ENCODE data around the gene ZYG11A. TPM values are rescaled to one million over a fixed set of nuclear protein-coding genes. Genes with fewer than 3 reads are reported as not detected.
"Not testable (repeated sequence)": the region's sequence is repeated elsewhere in the genome, so short reads cannot be mapped to it uniquely, and the experiment has no call there.

ZYG11A gene
- polyA plus RNA-seq = 0.25 TPM
- long read RNA-seq, donor 1 = 0 reads
- long read RNA-seq, donor 2 = 0 reads
- long read RNA-seq, donor 3 = 0 reads
- long read RNA-seq, donor 4 = 0 reads
- long read RNA-seq, donor 5 = 0 reads
- long read RNA-seq, donor 6 = 0 reads
- long read RNA-seq, donor 7 = 0 reads
- long read RNA-seq, donor 8 = 0 reads
- long read RNA-seq, donor 9, partial matches to known transcripts = 16 of 52 reads
- long read RNA-seq, donor 9, other reads (novel, unspliced or antisense) = 36 of 52 reads
- long read RNA-seq, donor 10 = 0 reads
- long read RNA-seq, donor 11 = 0 reads

DNA sequence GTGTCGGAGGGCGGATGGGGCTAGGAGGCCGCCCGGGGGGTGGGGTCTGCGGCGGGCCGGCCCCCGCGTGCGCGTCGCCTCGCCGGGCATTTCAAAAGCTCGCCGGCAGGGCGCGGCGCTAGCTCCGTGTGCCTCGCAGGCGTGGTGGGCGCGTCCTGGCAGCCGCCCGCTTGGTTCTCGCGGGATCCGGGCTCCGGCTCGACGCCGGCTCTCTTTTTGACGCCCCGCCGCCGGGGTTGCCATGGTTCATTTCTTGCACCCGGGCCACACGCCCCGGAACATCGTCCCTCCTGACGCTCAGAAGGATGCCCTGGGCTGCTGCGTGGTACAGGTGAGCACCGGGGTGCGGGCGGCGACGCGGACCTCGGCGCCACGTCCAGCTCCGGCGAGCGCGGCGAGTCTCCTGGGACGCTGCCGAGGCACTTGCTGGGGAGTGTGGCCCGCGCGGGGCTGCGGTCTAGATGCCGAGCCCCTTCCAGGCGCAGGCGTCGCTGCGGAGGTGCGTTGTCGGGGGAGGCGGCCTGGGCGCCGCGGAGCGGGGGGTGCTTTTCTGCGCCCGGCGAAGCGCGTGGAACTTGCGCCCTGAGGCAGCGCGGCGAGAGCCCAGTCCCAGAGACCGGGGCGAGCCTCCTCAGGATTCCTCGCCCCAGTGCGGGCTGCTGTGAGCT is at the start of gene ZYG11A:
ZYG11A (plus strand) TSS at position 118 of the 668 bp plus-strand sequence; CDS start at position 242, 124 bp downstream.
- H3K9me3 ChIP-seq (ENCODE audit: control insufficient read depth, low read depth, low read length) = no peaks in the 10 kb centered on the region
- H3K36me3 ChIP-seq (ENCODE audit: control insufficient read depth, insufficient read depth, low read length) = no peaks in the 10 kb centered on the region
- peak; percentile 62 to 80 for DNase-seq
- WGBS (ENCODE audit: insufficient coverage, low lambda C conversion rate) = no CpG with 5 or more reads among the region's 88 CpGs
- peaks cover 18% of the 10 kb centered on the region for H3K27me3 ChIP-seq (ENCODE audit: control insufficient read depth, insufficient read depth, low read length)
- H3K4me3 ChIP-seq (ENCODE audit: low read length) = peak within 1 kb of the TSS; percentile 52
- no peaks in the 10 kb centered on the region for H3K4me1 ChIP-seq (ENCODE audit: control insufficient read depth, insufficient read depth, low read length)
- H3K27ac ChIP-seq (ENCODE audit: low read length) = no peak within 1 kb of the TSS

DNA sequence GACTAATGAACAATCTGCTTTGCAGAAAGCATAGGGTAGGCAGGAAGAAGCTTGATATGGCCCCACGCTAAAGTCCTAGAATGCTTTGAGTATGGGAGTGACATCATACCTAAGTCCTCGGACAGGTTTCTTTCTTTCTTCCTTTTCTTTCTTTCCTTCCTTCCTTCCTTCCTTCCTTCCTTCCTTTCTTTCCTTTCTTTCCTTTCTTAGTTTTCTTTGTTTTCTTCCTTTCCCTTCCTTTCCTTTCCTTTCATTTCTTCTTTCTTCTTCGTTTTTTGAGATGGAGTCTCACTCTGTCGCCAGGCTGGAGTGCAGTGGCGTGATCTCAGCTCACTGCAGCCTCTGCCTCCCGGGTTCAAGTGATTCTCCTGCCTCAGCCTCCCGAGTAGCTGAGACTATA is 48.8 kb upstream of the ZYG11A start:
- not testable (repeated sequence) for H3K4me3 ChIP-seq (ENCODE audit: low read length); H3K27ac ChIP-seq (ENCODE audit: low read length); DNase-seq; H3K27me3 ChIP-seq (ENCODE audit: control insufficient read depth, insufficient read depth, low read length); H3K9me3 ChIP-seq (ENCODE audit: control insufficient read depth, low read depth, low read length); H3K4me1 ChIP-seq (ENCODE audit: control insufficient read depth, insufficient read depth, low read length)
- WGBS (ENCODE audit: insufficient coverage, low lambda C conversion rate) = 90% methylated on average over 2 of the region's 7 CpGs
- H3K36me3 ChIP-seq (ENCODE audit: control insufficient read depth, insufficient read depth, low read length) = peaks cover 35% of the 10 kb centered on the region

DNA sequence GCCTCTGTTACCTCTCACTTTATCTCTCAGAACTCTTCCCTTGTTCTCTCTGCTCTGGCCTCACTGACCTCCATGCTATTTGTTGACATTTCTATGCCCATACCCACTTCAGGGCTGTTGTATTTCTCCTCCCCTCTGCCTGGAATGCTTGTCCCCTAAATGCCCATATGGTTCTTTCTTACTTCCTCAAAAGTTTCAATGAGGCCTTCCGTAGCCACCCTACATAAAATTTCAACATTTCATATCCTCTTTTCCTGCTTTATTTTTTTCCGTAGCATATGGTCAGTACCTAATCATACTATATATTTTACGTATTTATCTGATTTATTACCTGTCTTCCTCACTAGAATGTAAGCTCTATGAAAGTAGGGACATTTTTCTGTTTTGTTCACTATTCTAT is 47.1 kb upstream of the ZYG11A start:
- Histone ChIP-seq H3K27me3 (ENCODE audit: control insufficient read depth, insufficient read depth, low read length) (no peaks in the 10 kb centered on the region), H3K9me3 (ENCODE audit: control insufficient read depth, low read depth, low read length) (no peaks in the 10 kb centered on the region), H3K4me1 (ENCODE audit: control insufficient read depth, insufficient read depth, low read length) (no peaks in the 10 kb centered on the region), H3K36me3 (ENCODE audit: control insufficient read depth, insufficient read depth, low read length) (peaks cover 29% of the 10 kb centered on the region), H3K4me3 (ENCODE audit: low read length) (no peak overlapping the region), H3K27ac (ENCODE audit: low read length) (no peak overlapping the region)
- 100% methylated on average over 3 of the region's 3 CpGs for WGBS (ENCODE audit: insufficient coverage, low lambda C conversion rate)
- DNase-seq = no peak

DNA sequence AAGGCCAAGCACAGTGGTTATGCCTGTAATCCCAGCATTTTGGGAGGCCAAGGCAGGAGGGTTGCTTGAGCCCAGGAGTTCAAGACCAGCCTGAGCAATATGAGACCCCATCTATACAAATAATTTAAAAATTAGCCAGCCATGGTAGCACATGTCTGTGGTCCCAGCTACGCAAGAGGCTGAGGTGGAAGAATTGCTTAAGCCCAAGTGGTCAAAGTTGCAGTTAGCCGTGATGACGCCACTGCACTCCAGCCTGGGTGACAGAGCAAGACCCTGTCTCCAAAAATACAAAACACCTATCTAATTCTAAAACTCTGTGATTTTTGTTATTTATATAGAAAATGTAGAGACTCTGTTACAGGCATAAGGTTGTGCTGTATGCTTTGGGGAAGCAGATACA is 44.2 kb upstream of the ZYG11A start:
- Histone ChIP-seq H3K36me3 (ENCODE audit: control insufficient read depth, insufficient read depth, low read length) (peaks cover 24% of the 10 kb centered on the region), H3K9me3 (ENCODE audit: control insufficient read depth, low read depth, low read length) (no peaks in the 10 kb centered on the region)

DNA sequence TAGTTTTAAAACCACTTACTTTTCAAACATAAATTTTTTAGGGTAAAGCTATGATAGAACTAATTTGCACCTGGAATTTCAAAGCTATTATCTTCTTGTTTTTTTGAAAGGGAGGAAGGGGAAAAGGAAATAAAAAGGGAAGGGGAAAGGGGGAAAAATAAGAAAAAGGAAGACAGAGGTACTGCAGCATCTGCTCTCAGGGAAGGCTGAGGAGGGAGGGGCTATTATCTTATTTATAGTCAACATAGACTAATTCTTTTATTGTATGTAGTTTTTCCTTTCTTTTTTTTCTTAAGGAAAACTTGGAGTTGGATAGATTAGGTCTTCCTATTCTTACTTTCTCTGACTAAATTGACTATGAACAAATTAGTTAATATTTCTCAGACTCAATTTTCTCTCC is 41.5 kb upstream of the ZYG11A start:
- Histone ChIP-seq H3K4me3 (ENCODE audit: low read length) (no peak overlapping the region), H3K27ac (ENCODE audit: low read length) (no peak overlapping the region), H3K27me3 (ENCODE audit: control insufficient read depth, insufficient read depth, low read length) (no peaks in the 10 kb centered on the region), H3K9me3 (ENCODE audit: control insufficient read depth, low read depth, low read length) (no peaks in the 10 kb centered on the region), H3K4me1 (ENCODE audit: control insufficient read depth, insufficient read depth, low read length) (no peaks in the 10 kb centered on the region), H3K36me3 (ENCODE audit: control insufficient read depth, insufficient read depth, low read length) (peaks cover 20% of the 10 kb centered on the region)
- no peak for DNase-seq

More for the DNA sequence above, 44.2 kb upstream of the ZYG11A start:
- no peak overlapping the region for H3K4me3 ChIP-seq (ENCODE audit: low read length)
- no peak overlapping the region for H3K27ac ChIP-seq (ENCODE audit: low read length)
- no peak for DNase-seq
- no peaks in the 10 kb centered on the region for H3K27me3 ChIP-seq (ENCODE audit: control insufficient read depth, insufficient read depth, low read length)
- H3K4me1 ChIP-seq (ENCODE audit: control insufficient read depth, insufficient read depth, low read length) = no peaks in the 10 kb centered on the region
- WGBS (ENCODE audit: insufficient coverage, low lambda C conversion rate) = no CpG with 5 or more reads among the region's 3 CpGs

DNA sequence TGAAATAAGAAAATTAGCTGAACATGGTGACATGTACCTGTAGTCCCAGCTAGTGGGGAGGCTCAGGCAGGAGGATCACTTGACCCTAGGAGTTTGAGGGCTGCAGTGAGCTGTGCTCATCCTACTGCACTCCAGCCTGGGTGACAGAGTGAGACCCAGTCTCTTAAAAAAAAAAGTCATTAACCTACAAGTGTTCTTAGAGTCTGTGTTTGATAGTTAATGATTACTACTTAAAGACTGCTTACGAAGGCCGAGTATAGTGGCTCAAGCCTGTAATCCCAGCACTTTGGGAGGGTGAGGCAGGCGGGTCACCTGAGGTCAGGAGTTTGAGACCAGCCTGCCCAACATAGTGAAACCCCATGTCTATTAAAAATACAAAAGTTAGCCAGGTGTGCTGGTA is 38.5 kb upstream of the ZYG11A start:
- WGBS (ENCODE audit: insufficient coverage, low lambda C conversion rate) = no CpG with 5 or more reads among the region's 3 CpGs
- H3K27me3 ChIP-seq (ENCODE audit: control insufficient read depth, insufficient read depth, low read length); H3K4me1 ChIP-seq (ENCODE audit: control insufficient read depth, insufficient read depth, low read length); H3K9me3 ChIP-seq (ENCODE audit: control insufficient read depth, low read depth, low read length); H3K4me3 ChIP-seq (ENCODE audit: low read length); DNase-seq; H3K36me3 ChIP-seq (ENCODE audit: control insufficient read depth, insufficient read depth, low read length); H3K27ac ChIP-seq (ENCODE audit: low read length): not testable (repeated sequence)

DNA sequence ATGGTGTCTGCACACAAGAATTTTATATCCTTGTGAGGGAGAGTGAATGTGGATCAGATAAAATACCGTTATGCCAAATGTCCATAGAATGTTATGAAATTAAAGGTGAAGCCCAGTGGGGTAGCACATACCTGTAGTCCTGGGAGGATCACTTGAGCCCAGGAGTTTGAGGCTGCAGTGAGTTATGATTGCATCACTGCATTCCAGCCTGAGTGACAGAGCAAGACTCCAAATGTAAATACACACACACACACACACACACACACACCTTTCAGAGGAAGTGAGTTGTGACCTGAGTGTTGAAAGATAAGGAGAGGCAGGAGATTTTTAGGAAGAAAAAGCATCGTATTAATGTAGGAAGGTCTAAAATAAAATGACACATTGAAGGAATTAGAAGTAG is 28.1 kb upstream of the ZYG11A start:
- 100% methylated on average over 1 of the region's 2 CpGs for WGBS (ENCODE audit: insufficient coverage, low lambda C conversion rate)
- Histone ChIP-seq H3K4me3 (ENCODE audit: low read length) (no peak overlapping the region), H3K9me3 (ENCODE audit: control insufficient read depth, low read depth, low read length) (no peaks in the 10 kb centered on the region), H3K4me1 (ENCODE audit: control insufficient read depth, insufficient read depth, low read length) (no peaks in the 10 kb centered on the region), H3K36me3 (ENCODE audit: control insufficient read depth, insufficient read depth, low read length) (peaks cover 40% of the 10 kb centered on the region), H3K27me3 (ENCODE audit: control insufficient read depth, insufficient read depth, low read length) (no peaks in the 10 kb centered on the region), H3K27ac (ENCODE audit: low read length) (no peak overlapping the region)
- DNase-seq = no peak

DNA sequence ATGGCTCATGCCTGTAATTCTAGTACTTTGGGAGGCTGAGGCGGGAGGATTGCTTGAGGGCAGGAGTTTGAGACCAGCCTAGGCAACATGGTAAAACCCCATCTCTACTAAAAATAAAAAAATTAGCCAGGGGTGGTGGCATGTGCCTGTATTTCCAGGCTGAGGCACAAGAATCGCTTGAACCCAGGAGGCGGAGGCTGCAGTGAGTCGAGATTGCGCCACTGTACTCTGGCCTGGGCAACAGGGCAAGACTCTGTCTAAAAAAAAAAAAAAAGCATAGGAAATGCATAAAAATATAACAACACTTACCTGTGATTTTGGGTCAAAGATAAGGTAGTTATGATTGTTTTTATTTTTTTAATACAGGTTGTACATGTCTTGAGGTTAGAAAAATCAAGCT is 21.7 kb upstream of the ZYG11A start:
- 93% methylated on average over 3 of the region's 5 CpGs for WGBS (ENCODE audit: insufficient coverage, low lambda C conversion rate)
- not testable (repeated sequence) for H3K4me1 ChIP-seq (ENCODE audit: control insufficient read depth, insufficient read depth, low read length); H3K9me3 ChIP-seq (ENCODE audit: control insufficient read depth, low read depth, low read length); DNase-seq; H3K27me3 ChIP-seq (ENCODE audit: control insufficient read depth, insufficient read depth, low read length); H3K4me3 ChIP-seq (ENCODE audit: low read length); H3K27ac ChIP-seq (ENCODE audit: low read length)
- peaks cover 26% of the 10 kb centered on the region for H3K36me3 ChIP-seq (ENCODE audit: control insufficient read depth, insufficient read depth, low read length)

DNA sequence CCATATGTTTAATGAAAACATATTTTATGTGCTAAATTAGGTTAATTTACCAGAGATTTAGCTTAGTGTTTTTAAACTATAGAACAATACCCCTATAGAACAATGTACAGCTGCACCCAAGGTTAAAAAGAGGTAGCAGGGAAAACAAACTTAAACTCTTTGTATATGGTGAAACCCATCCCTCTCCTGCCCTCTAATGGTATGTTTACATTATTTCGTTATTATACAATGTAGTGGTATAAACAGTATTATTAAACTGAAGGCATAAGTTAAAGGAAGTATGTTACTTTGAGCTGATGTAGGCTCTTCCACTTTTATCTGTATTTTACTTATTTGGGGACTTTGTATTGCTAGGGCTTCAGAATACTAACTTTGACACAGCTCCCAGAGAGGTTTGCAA is 16.7 kb upstream of the ZYG11A start:
- DNase-seq = no peak
- H3K27me3 ChIP-seq (ENCODE audit: control insufficient read depth, insufficient read depth, low read length) = no peaks in the 10 kb centered on the region
- H3K36me3 ChIP-seq (ENCODE audit: control insufficient read depth, insufficient read depth, low read length) = peaks cover 9% of the 10 kb centered on the region
- H3K27ac ChIP-seq (ENCODE audit: low read length) = no peak overlapping the region
- no peak overlapping the region for H3K4me3 ChIP-seq (ENCODE audit: low read length)
- no peaks in the 10 kb centered on the region for H3K4me1 ChIP-seq (ENCODE audit: control insufficient read depth, insufficient read depth, low read length)
- no peaks in the 10 kb centered on the region for H3K9me3 ChIP-seq (ENCODE audit: control insufficient read depth, low read depth, low read length)
- WGBS (ENCODE audit: insufficient coverage, low lambda C conversion rate) = no CpG with 5 or more reads among the region's 1 CpG

DNA sequence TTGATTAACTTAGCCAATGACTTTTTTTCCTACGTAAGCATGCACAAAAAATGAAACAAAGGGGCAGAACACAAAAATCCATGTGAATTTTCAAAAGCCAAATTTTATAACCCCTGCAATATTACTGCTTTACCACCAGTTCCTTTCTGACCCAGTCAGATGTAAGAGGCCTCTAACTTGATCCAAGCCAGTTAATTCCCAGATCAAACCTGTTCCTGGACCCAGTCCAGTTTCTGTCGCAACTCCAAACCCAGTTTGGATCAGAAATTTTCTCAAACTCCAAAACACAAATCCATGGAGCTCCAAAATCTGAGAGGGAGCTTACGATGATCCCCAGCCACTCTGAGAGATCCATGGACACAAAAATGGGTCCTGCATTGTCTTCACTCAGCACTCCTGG is 7.8 kb upstream of the ZYG11A start:
- Histone ChIP-seq H3K27me3 (ENCODE audit: control insufficient read depth, insufficient read depth, low read length) (no peaks in the 10 kb centered on the region), H3K9me3 (ENCODE audit: control insufficient read depth, low read depth, low read length) (no peaks in the 10 kb centered on the region), H3K4me1 (ENCODE audit: control insufficient read depth, insufficient read depth, low read length) (no peaks in the 10 kb centered on the region), H3K27ac (ENCODE audit: low read length) (no peak overlapping the region), H3K4me3 (ENCODE audit: low read length) (no peak overlapping the region), H3K36me3 (ENCODE audit: control insufficient read depth, insufficient read depth, low read length) (no peaks in the 10 kb centered on the region)
- no peak for DNase-seq
- WGBS (ENCODE audit: insufficient coverage, low lambda C conversion rate) = 78% methylated on average over 1 of the region's 3 CpGs

DNA sequence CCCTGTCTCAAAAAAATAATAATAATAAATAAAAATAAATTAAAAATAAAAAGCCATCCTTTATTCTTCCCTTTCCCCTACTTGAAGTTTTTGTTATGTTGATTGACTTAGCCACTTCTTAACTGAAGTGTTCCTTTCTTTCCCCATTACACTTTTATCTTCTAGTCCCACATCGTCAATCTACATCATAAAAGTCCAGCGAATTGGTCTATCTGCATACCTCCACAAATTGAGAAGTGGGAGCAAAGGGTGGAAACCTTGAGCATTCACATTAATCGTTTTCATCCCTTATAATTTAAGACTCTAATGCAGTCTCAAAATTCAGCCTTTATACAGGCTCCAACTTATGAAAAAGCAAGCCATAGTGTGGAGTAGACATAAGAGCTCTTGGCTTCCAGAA is 6.5 kb upstream of the ZYG11A start:
- no peaks in the 10 kb centered on the region for H3K36me3 ChIP-seq (ENCODE audit: control insufficient read depth, insufficient read depth, low read length)
- DNase-seq = no peak
- H3K9me3 ChIP-seq (ENCODE audit: control insufficient read depth, low read depth, low read length) = no peaks in the 10 kb centered on the region
- 63% methylated on average over 2 of the region's 3 CpGs for WGBS (ENCODE audit: insufficient coverage, low lambda C conversion rate)
- H3K4me3 ChIP-seq (ENCODE audit: low read length) = no peak overlapping the region
- no peak overlapping the region for H3K27ac ChIP-seq (ENCODE audit: low read length)
- no peaks in the 10 kb centered on the region for H3K4me1 ChIP-seq (ENCODE audit: control insufficient read depth, insufficient read depth, low read length)
- no peaks in the 10 kb centered on the region for H3K27me3 ChIP-seq (ENCODE audit: control insufficient read depth, insufficient read depth, low read length)
